NCI-H2227 (cell line): Measurements from ENCODE around the gene EXD3.

Experiments used
- DNase-seq: peaks from one replicate; lab custom pipeline; 2025; ENCODE audit not compliant: unreplicated experiment; lab: John Stamatoyannopoulos, UW

The EXD3 gene

DNA sequence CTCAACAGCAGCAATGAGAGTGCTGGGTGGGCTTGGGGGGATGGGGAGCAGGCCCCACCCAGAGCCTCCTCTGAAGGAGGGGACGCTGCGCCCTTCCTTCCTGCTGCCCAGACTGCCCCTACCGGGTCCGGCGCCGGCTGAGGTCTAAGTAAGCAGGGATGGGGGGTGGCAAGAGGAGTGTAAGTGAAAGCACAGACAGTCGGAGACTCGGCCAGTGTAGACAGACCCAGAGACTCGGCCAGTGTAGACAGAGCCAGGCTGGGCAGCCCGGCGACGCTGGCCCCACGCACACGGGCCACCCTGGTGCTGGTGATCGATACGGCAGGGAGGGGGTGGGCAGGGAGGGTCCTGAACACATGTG lies 25.6 kb upstream of the EXD3 start:
- DNase-seq = no peak

DNA sequence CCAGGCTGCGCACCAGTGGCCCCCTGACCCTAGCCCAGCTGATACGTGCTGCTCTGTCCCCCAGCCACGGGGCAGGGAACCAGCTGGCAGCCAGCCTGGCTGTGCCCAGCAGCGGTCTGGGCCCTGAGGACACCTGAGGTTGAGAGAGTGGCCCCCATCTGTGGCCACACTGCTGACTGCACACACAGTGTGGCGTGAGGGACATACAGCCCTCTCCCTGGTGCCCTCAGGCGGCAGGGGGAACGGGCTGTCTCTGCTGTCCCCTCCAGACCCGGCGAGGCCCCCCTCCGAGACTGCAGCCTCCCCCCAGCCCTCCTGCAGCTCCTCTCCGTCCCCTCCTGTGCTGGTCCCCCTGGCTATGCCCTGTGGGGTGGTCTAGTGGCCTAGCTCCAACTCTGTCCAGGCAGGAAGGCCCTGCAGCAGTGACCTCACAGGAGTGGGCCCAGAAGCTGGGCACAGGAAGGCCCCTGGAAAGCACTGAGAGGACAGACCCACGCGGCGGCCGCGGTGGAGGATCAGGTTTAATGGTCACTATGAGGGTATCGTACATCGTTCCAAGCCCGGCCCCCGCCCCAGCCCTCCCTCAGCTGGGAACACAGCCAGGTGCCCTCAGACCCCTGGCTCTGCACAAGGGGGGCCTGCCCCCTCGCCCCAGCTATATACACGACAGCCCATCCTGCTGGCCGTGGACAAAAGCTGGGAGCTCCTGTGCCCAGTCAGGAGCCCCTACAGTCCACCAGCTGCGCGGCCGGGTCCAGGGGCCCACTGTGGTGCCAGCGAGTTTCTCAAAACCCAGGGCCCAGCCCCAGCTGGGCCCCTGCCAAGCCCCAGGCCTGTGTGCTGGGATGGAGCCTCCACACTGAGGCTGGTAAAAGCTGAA lies 25.0 kb upstream of the EXD3 start:
- no peak for DNase-seq

DNA sequence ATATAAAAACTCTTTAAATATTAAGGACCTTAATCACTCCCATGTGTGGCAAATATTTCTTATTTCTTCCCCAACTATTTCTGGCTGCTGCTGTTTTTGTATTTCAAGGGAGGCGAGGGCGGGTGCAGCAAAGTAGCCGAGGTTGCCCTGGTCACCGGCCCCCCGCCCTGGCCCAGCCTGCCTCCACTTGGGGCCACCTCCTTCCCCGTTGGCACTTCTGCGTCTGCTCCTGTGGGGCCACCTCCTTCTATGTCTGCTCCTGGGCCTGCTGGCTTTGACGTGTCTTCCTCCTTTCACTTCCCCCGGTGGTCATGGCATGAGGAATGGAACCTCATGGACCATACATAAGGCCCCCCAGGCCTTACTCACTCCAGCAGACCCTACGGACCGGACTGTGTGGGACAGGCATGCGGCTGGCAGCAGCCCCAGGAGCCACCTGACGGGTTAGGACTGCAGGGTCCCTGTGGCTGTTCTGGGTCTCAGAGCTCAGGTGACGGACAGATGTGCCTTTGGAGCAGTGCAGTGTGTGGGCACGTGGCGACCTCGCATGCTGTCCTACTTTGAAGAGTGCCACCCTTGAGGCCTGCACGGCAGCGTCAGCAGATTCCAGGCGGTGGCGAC lies 24.0 kb upstream of the EXD3 start:
- DNase-seq = no peak

DNA sequence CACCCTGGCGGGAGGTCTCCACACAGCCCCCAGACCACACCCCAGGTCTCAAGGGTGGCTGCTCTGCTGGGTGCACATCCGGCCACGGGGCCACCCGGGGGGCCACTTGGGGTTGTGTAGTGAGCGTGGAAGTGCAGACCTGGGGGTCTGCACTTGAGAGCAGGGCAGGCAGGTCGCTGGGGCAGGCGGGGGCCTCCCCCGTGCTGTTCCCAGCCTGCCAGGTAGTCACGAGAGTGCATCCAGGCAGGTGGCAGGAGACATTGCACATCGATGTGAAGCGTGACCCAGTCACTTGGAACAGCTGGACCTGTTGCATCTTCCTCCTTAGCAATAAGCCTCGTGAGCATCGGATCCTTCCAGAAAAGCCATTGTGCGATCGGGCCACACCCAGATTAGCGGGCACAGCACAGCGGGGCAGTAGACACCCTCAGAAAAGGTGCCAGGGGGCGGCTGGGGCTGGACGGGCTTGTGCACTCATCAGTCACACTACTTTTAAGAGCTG lies 23.0 kb upstream of the EXD3 start:
- DNase-seq = no peak

DNA sequence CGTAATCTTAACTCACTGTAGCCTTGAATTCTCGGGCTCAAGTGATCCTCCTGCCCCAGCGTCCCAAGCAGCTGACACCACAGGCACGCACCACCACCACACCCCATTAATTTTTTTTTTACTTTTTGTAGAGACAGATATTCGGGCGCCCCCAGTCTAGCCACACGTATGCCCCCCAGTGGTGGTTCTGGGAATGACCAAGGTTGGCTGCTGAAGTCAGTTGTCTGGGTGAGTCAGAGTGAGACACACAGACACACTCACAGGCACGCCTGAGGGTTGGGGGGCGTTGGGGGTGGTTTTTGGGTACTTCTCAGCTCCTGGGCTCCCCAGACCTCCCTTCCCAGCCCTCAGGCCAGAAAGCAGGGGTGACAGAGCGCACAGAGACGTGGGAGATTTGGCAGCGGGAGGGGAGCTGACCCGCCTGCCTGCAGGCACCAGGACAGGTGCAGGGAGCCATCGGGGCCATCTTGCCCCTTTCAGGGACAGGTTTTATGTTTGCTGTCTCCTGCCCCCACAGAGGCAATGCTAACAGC lies 22.4 kb upstream of the EXD3 start:
- DNase-seq = peak; percentile 63

DNA sequence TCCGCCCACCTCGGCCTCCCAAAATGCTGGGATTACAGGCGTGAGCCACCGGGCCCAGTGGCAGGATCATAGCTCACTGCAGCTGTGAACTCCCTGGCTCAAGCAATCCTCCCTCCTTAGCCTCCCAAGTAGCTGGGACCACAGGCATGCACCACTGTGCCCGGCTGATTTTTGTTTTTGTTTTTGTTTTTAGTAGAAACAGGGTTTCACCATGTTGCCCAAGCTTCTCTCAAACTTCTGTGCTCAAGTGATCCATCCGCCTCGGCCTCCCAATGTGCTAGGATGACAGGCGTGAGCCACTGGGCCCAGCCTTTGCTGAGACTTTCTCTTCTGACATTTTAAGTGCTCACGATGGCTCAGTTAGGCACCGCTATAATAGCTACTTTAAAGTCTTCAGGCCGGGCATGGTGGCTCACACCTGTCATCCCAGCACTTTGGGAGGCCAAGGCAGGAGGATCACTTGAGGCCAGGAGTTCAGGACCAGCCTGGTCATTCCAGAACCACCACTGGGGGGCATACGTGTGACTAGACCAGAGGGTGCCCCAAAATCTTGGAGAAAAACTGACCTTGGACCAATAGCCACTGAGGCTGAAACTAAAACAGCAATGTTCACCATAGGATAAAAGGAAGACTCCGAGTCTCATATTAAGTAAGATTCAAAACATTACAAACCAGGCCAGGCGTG lies 21.3 kb upstream of the EXD3 start:
- DNase-seq = no peak

DNA sequence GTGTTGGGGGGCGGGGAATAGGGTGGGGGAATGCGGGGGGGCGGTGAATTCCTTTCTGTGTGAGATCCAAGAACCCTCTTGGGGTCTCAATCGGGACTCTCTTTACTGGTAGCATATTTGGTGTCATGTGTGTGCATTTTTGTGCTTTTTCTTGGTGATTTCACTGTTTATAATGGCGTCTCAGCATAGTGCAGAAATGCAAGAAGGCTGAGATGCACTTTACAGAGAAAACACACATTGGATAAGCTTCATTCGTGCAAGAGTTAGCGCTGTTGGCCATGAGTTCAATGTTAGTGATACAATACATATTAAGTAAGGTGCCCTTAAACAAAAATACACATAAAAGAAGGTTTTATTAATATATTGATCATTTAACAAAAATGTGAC lies 19.0 kb upstream of the EXD3 start:
- DNase-seq = no peak

DNA sequence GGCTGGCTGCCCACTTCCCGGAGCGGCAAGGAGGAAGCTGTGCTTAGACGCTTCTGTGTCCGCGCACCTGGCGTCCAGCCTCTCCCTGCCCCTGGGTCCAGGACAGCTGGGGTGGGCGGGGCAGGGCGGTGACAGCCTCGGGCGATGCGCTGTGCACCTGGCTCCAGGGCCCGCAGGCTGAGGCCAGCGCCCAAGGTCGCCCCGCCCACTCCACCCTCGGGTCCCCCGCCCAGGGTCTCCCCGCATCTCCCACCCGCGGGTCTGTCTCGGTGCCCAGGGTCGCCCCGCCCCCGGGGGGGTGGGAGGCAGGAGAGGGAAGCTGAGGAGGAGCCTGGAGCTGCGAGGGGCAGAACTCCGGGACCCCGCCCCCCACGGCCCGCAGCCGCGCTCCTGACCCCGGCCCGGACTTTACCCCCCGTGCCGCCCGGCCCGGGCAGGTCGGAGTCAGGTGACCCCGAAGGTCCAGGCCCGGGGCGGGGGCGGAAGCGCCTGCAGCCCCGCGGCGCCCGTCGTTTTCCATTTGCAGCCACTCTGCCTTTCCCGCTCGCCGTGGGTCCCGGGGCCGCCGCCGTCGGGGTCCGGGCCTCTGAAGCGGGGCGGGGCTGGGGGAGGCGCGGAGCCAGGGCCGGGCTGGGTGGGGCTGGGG lies 18.4 kb upstream of the EXD3 start, which contains the start of gene ENTPD8:
TSS of gene ENTPD8 (minus strand) at position 69 of the 646 bp plus-strand sequence. CDS start 3,072 bp downstream, outside the sequence.
- peak; percentile 66 for DNase-seq

DNA sequence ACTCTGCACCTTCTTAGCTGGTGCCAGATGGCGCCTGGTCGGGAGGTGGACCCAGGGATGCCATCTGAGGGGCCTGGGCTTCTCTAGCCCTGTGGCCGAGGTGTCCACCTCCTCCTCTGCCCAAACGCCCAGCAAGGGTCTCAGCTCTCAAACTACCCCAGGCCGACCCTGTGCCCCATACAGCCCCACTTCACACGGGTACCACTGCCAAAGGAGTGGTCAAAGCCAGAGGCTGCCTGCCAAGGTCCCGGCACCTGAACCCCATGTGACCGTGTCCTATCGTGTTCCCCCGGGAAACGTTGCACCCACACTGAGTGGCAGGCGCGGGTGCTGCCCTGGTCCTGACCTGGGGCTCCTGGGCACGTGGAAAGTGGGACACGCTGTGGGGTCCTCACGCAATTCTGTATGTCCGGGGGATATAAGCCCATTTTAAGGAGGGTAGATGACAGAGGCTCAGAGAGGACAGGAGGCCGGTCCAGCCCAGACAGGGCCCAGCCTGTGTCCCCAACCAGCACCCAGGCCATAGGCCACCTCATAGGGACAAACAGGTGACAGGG lies 16.3 kb upstream of the EXD3 start:
- DNase-seq = no peak

DNA sequence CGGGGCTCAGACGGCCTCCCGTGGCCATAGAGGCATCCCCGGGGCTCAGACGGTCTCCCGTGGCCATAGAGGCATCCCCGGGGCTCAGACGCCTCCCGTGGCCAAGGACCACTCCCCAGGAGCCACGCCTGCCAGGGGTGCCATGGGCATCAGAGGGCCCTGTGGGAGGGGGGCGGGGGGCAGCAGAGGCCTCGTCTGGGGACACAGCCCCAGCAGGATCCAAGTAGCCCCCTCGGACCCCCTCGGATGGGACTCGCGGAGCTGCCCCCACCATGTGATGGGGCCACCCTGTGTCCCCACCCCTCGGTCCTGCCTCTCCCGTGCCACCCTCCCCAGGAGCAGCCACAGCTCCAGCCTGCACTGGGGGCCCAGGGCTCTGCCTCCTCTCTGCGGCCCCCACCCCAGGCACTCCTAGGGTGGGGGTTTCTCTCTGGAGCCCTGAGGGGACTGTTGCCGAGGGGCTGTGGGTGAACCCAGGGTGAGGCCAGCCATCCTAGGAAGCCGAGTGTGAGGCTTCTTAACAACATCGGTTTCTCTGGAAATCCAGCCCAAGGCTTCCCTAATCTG lies 15.7 kb upstream of the EXD3 start:
- DNase-seq = no peak

DNA sequence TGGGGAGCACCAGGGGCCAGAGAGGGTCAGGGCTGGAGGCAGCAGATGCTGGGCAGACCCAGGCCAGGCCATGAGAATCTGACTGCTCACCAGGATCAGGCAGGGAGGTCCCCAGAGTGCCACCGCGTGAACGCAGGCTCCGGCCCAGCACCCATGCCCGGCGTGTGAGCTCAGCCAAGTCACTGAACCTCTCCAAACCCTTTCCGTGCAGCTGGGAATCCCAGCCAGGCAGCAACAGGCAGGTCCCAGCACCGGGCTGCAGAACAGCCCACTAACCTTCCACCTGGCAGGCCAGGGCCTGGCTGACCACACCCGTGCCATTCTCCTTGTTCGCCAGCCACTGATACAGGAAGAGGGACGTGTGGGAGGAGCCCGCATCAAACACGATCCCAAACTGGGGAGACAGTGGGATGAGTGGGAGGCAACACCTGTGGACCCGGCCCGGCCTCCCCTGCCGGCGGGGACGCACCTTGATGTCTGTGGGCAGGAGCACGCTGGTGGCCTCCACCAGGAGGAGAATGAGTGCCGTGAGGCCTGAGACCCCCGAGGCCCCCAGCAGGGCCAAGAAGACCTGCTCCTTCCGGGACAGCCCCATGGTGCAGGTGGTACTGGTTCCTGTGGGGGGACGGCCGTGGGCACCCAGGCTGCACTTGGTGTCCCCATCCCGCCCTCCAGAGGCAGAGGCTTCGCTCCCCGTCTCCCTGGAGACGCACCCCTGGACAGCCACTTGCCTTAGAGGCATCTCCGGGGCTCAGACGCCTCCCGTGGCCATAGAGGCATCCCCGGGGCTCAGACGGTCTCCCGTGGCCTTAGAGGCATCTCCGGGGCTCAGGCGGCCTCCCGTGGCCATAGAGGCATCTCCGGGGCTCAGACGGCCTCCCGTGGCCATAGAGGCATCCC lies 15.0 kb upstream of the EXD3 start:
- DNase-seq = no peak

DNA sequence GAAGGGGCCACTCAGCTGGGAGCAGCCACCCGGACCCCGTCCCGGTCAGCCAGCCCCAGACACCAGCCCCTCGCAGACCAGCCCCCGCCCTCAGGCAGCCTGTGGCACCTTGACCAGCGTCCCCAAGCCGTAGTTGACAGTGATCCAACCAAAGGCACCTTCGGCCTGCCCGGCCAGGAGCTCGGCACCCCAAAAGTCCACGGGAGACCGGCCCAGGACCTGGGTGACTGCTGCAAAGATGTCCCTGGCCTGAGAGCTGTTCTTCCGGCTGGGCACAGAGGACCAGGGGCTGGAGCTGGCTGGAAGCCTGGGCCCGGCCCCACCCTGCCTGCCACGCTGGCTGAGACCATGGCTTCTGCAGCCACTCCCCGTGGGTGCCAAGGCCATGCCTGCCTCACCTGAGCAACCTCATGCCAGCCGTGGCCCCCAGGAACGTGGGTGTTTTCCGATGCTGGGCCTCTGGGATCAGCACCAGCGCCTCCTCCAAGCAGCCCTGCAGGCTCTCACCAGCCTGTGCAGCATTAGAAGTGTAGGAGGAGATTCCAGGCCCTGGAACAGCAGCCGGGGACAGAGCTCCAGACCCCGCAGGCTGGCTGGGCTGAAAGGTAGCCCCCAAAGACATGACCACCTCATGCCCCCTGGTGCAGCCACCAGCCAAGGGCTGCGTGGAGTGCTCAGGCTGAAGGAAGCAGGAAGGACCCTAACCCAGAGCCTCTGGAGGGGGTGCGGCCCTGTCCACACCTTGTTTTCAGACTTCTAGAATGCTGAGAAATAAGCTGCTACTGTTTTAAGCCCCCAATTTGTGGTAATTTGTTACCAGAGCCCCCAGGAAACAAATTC lies 14.0 kb upstream of the EXD3 start:
- DNase-seq = no peak

DNA sequence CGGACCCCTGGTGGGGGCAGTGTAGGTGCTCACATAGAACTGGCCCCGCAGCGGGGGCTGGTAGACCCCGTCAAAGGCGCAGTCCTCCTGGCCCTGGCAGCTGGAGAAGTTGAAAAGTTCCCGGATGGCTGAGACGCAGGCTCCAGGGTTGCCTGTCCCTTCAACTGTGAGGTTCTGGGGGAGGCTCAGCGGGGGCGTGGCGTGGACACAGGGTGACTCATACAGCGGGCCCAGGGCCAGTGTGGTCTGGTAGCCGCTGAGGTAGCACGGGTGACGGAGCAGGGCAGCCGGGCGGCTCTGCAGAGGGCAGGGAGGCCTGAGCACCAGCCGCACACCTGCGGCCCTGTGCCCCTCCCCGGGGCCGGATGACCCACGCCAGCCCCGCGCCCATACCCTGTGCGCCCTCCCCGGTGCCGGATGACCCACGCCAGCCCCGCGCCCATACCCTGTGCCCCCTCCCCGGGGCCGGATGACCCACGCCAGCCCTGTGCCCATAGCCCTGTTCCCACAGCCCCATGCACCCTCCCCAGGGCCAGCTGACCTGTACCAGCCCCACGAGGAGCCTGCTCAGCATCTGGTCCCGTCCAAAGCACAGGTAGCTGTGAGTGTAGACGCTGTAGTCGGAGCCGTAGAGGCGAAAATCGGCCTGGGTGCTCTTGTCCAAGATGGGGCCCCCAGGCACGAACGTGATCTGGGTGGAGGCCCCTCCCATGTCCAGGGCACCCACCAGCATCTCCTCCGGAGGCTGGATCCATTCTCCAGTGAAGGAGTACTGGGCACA lies 13.2 kb upstream of the EXD3 start:
- no peak for DNase-seq

DNA sequence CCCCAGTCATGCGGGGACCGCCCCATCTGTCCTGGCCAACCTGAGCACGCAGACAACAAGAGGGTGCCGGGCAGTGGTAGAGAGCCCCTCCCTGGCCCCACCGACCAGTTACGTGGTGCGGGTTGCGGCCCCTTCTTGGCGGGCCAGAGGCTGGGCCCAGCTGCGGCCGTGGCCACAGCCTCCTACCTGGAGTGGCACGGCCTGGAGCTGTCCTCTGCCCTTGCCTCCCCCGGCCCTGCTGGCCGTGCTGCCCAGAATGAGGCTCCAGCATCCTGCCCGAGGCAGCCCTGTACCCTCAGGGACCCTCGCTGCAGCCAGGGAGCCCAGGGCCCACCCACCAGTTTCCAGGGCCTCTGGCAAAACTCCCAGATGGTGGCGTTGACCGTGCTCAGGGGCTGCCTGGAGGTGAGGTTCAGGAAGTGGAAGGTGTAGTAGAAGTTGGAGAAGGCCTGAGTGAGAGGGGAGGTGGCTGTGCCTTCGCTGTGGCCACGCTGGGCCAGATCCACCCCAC lies 12.5 kb upstream of the EXD3 start:
- no peak for DNase-seq

DNA sequence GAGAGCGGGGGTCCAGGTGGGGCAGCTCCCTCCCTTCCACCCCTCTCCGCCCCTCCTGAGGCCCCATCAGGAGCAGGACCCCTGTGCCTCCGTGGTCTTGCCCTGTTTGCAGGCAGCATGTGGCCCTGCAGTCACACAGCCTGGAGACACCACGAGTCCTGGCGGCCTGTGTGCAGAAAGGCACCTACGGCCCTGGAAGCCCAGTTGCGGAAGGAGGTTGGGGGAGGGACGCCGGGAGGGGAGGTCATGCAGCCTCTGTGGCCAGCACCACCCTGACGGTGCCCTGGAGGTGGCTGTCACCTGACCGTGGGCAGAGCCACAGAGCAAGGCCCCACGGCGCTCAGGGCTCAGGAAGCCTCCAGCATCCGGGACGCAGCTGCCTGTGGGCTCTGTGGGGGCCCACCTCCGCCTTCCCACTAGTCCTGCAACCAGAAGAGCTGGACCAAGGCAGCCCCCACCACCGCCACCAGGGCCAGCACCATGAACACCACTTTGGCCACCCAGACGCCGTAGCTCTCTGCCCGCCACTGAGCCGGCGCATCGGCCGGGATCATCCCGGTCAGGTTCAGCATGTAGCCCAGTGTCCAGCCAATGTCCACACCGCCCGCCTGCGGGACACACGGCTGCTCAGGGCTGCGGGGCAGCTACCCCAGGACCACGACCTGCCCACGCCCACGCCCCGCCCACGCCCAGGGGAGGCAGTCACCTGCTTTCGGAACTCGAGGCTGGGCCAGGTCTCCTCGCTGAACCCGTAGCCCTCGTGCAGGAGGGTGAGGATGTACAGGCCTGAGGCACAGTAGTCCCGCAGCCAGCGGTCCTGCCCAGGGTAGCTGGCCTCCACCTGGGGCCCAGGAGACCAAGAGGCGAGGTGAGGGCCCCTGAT lies 11.8 kb upstream of the EXD3 start:
- no peak for DNase-seq

DNA sequence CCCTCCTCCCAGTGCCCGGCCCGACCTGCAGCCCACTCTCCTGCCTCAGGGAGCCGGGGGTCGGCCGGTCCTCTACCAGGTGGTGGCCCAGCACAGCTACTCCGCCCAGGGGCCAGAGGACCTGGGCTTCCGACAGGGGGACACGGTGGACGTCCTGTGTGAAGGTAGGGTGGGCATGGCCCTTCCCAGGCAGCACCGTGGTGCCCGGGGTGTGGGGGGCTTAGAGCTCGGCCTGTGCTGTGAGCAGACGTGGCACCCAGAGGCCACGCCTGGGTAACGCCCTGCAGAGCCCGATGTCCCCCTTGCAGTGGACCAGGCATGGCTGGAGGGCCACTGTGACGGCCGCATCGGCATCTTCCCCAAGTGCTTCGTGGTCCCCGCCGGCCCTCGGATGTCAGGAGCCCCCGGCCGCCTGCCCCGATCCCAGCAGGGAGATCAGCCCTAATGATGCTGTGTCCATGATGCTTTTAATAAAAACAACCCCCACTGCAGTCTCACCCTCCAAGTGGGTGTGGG lies 11.0 kb upstream of the EXD3 start:
- no peak for DNase-seq
